GM12878 (cell line): Measurements from ENCODE around the gene LFNG. TPM values are rescaled to one million over a fixed set of nuclear protein-coding genes. Genes with fewer than 3 reads are reported as not detected.
"Not testable (repeated sequence)": the region's sequence is repeated elsewhere in the genome, so short reads cannot be mapped to it uniquely, and the experiment has no call there.

Experiments used
- ATAC-seq: fragments of 200-7000 bp; cut with Tn5 transposase; 3 replicates; pipeline ENCODE4 v1.9.1; 2020; ENCODE audit warnings: mild to moderate bottlenecking, moderate library complexity
- BruUV-seq: library from RNA; stranded (reverse); fragments of 400-500 nt; replicated peaks from 2 replicates; lab custom pipeline; 2021; lab: Mats Ljungman, UMichigan
- CTCF ChIA-PET: fragments of 300-600 bp; sonication (Branson Sonifier 250); formaldehyde crosslinking; extraction: SDS; loops from one replicate; lab custom pipeline; 2021; ENCODE audit warnings: inconsistent platforms; lab: Yijun Ruan, JAX
- POLR2A ChIA-PET: fragments of 350-600 bp; formaldehyde crosslinking; extraction: SDS; loops from one replicate; lab custom pipeline; 2021; ENCODE audit warnings: inconsistent platforms; lab: Charles Lee
- RAD21 ChIA-PET: fragments of 300-600 bp; sonication (Branson Sonifier 250); formaldehyde crosslinking; loops from one replicate; lab custom pipeline; 2023; ENCODE audit warnings: antibody characterized with exemption; ENCODE audit not compliant: unreplicated experiment; lab: Charles Lee
- SMC1A ChIA-PET: fragments of 300-600 bp; sonication (Branson Sonifier 250); formaldehyde crosslinking; loops from one replicate; lab custom pipeline; 2023; ENCODE audit not compliant: unreplicated experiment, uncharacterized antibody; lab: Charles Lee
- DNase-seq: peaks from one replicate; pipeline ENCODE4 v3.0.0-alpha.2; 2011; ENCODE audit warnings: low read depth, low spot score
- FAIRE-seq: peaks from 3 replicates; lab custom pipeline; 2011; peaks lifted over from hg19 to GRCh38; lab: Jason Lieb, UNC
- H2AFZ ChIP-seq: 2 replicates; pipeline ENCODE4 v1.6.0; 2011; ENCODE audit warnings: low read depth, low read length, control low read depth; ENCODE audit not compliant: control insufficient read depth
- H3K27ac ChIP-seq: 2 replicates; pipeline ENCODE4 v1.5.1; 2011; ENCODE audit warnings: control low read depth; ENCODE audit not compliant: control insufficient read depth, insufficient read depth
- H3K27me3 ChIP-seq, 2 experiments: replicated peaks in 1 of 2; 2 replicates each; pipeline versions ENCODE4 v1.6.0 to v1.6.1; 2011; ENCODE audit warnings: low read length in 1 of 2; ENCODE audit not compliant: control insufficient read depth in 2 of 2, insufficient read depth in 2 of 2
- H3K36me3 ChIP-seq, 2 experiments: 2 replicates each; pipeline ENCODE4 v1.5.1; 2011; ENCODE audit warnings: low read length in 1 of 2; ENCODE audit not compliant: control insufficient read depth in 2 of 2, insufficient read depth in 2 of 2
- H3K4me1 ChIP-seq: 2 replicates; pipeline ENCODE4 v1.6.1; 2011; ENCODE audit warnings: mild to moderate bottlenecking, low read length, moderate library complexity, mixed read lengths; ENCODE audit not compliant: control insufficient read depth, insufficient read depth
- H3K4me2 ChIP-seq: 2 replicates; pipeline ENCODE4 v1.6.0; 2011; ENCODE audit warnings: control low read depth; ENCODE audit not compliant: control insufficient read depth, insufficient read depth
- H3K4me3 ChIP-seq: fragments of 200-600 bp; sonication (generic); 2 replicates; pipeline ENCODE4 v1.5.1; 2016
- H3K79me2 ChIP-seq: 2 replicates; pipeline ENCODE4 v1.6.0; 2011; ENCODE audit warnings: low read length; ENCODE audit not compliant: control insufficient read depth, insufficient read depth
- H3K9ac ChIP-seq: 2 replicates; pipeline ENCODE4 v1.8.0; 2011; ENCODE audit warnings: low read length, control low read depth, mixed read lengths; ENCODE audit not compliant: control insufficient read depth, insufficient read depth
- H3K9me3 ChIP-seq: replicated peaks from 3 replicates; pipeline ENCODE4 v1.5.1; 2011; ENCODE audit warnings: mild to moderate bottlenecking, low read length; ENCODE audit not compliant: control insufficient read depth, insufficient read depth
- H4K20me1 ChIP-seq: 2 replicates; pipeline ENCODE4 v1.6.0; 2011; ENCODE audit not compliant: control insufficient read depth, insufficient read depth
- CREB1 ChIP-seq: IDR thresholded peaks from 2 replicates; pipeline ENCODE4 v1.6.1; 2012; ENCODE audit warnings: low read depth, mild to moderate bottlenecking, inconsistent platforms
- CREM ChIP-seq: IDR thresholded peaks from 2 replicates; pipeline ENCODE4 v1.6.1; 2014; ENCODE audit warnings: antibody characterized with exemption, low read depth
- EGR1 ChIP-seq, 2 experiments: IDR thresholded peaks; 1 replicate in 1 of 2; 2 replicates in 1 of 2; pipeline ENCODE4 v1.6.1; 2011 to 2012; ENCODE audit warnings: low read depth in 2 of 2, low read length in 2 of 2, borderline replicate concordance in 1 of 2, mild to moderate bottlenecking in 1 of 2, moderate library complexity in 1 of 2
- HDAC6 ChIP-seq: fragments of 200-600 bp; sonication (generic); IDR thresholded peaks from one replicate; pipeline ENCODE4 v1.8.0; 2017; ENCODE audit warnings: antibody characterized with exemption; ENCODE audit not compliant: unreplicated experiment
- IKZF1 ChIP-seq: fragments of 450-650 bp; conservative IDR thresholded peaks from 2 replicates; pipeline ENCODE4 v1.6.1; 2017; ENCODE audit warnings: antibody characterized with exemption, mild to moderate bottlenecking
- JUNB ChIP-seq: IDR thresholded peaks from 2 replicates; pipeline ENCODE4 v1.6.1; 2016; ENCODE audit warnings: antibody characterized with exemption, mild to moderate bottlenecking
- MTA3 ChIP-seq: IDR thresholded peaks from 2 replicates; pipeline ENCODE4 v1.6.1; 2012; ENCODE audit warnings: low read length, inconsistent platforms, borderline replicate concordance
- RUNX3 ChIP-seq: IDR thresholded peaks from 2 replicates; pipeline ENCODE4 v1.6.1; 2012; ENCODE audit warnings: low read length, inconsistent platforms
- SMARCA5 ChIP-seq: fragments of 450-650 bp; IDR thresholded peaks from 2 replicates; pipeline ENCODE4 v1.6.1; 2017; ENCODE audit warnings: mild to moderate bottlenecking
- SMC3 ChIP-seq: IDR thresholded peaks from 2 replicates; pipeline ENCODE4 v1.6.1; 2011; ENCODE audit warnings: low read length, improper control_type of control experiment, borderline replicate concordance
- YY1 ChIP-seq: IDR thresholded peaks from 2 replicates; pipeline ENCODE4 v1.6.1; 2011; ENCODE audit warnings: low read depth, mild to moderate bottlenecking, low read length
- ZNF274 ChIP-seq: IDR thresholded peaks from one replicate; pipeline ENCODE4 v1.8.0; 2011; ENCODE audit not compliant: insufficient read length, insufficient read depth
- ZNF384 ChIP-seq: IDR thresholded peaks from 2 replicates; pipeline ENCODE4 v1.6.1; 2012; ENCODE audit warnings: low read depth, mild to moderate bottlenecking, low read length, improper control_type of control experiment, borderline replicate concordance
- WGBS: methylation state at CpG from one replicate; pipeline ENCODE4 v1.1.6; 2016; ENCODE audit warnings: low lambda C conversion rate; ENCODE audit not compliant: insufficient replicate concordance, insufficient coverage; ENCODE audit errors: missing lambda C conversion rate; 5-methylcytosine and 5-hydroxymethylcytosine counted together
- in situ Hi-C: fragments of 300-500 bp; cut with MboI; formaldehyde crosslinking; loops from 9 replicates; pipeline ENCODE4 v1.14.3; 2018; ENCODE audit warnings: mixed read lengths
- intact Hi-C: fragments of 100-400 bp; cut with micrococcal nuclease; formaldehyde crosslinking; loops from one replicate; pipeline ENCODE4 v1.14.2; 2022; ENCODE audit not compliant: unreplicated experiment
- polyA plus RNA-seq, 11 experiments: library from polyadenylated mRNA; depleted of rRNA in 4 of 11; unstranded in 6 of 11; stranded (reverse) in 5 of 11; fragments of >200 nt; fragmentation: Nextera tagmentation in 4 of 11; fragmentation: Illumina TruSeq in 1 of 11; extraction: Ambion mirVana in 4 of 11; extraction: Trizol in 1 of 11; gene quantifications; 1 replicate in 1 of 11; 2 replicates in 10 of 11; pipeline versions ENCODE4 v1.2.1 to v1.2.3, GENCODE V29; 2011 to 2016; ENCODE audit warnings: inconsistent platforms in 2 of 11, missing spikeins in 2 of 11, low read depth in 1 of 11
- total RNA-seq, 4 experiments: library from RNA; depleted of rRNA in 3 of 4; stranded (reverse); fragments of >200 nt in 3 of 4; fragmentation: Illumina TruSeq in 1 of 4; extraction: Trizol in 1 of 4; gene quantifications; 2 replicates each; pipeline versions ENCODE4 v1.2.1 to v1.2.3, GENCODE V29; 2013 to 2021
- TF ChIP-seq, protein P1 (sequence below): fragments of 450-650 bp; IDR thresholded peaks from 2 replicates; pipeline ENCODE4 v1.6.1; 2017; ENCODE audit warnings: mild to moderate bottlenecking, moderate library complexity
- TF ChIP-seq, protein P2 (sequence below): fragments of 450-650 bp; conservative IDR thresholded peaks from 2 replicates; pipeline ENCODE4 v1.6.1; 2017; ENCODE audit warnings: mild to moderate bottlenecking, moderate library complexity

LFNG gene
- total and polyA plus RNA-seq, 10 of the 15 experiments (the other 5 are each of a cell fraction or from before 2014, with no cell fraction given): 0.09 to 0.68 (median 0.33) TPM; not detected in 2

GRCh38 chr7:2530071-2530987, 10.8 kb downstream of the LFNG start (continued):
- TF ChIP-seq, protein P1, sequence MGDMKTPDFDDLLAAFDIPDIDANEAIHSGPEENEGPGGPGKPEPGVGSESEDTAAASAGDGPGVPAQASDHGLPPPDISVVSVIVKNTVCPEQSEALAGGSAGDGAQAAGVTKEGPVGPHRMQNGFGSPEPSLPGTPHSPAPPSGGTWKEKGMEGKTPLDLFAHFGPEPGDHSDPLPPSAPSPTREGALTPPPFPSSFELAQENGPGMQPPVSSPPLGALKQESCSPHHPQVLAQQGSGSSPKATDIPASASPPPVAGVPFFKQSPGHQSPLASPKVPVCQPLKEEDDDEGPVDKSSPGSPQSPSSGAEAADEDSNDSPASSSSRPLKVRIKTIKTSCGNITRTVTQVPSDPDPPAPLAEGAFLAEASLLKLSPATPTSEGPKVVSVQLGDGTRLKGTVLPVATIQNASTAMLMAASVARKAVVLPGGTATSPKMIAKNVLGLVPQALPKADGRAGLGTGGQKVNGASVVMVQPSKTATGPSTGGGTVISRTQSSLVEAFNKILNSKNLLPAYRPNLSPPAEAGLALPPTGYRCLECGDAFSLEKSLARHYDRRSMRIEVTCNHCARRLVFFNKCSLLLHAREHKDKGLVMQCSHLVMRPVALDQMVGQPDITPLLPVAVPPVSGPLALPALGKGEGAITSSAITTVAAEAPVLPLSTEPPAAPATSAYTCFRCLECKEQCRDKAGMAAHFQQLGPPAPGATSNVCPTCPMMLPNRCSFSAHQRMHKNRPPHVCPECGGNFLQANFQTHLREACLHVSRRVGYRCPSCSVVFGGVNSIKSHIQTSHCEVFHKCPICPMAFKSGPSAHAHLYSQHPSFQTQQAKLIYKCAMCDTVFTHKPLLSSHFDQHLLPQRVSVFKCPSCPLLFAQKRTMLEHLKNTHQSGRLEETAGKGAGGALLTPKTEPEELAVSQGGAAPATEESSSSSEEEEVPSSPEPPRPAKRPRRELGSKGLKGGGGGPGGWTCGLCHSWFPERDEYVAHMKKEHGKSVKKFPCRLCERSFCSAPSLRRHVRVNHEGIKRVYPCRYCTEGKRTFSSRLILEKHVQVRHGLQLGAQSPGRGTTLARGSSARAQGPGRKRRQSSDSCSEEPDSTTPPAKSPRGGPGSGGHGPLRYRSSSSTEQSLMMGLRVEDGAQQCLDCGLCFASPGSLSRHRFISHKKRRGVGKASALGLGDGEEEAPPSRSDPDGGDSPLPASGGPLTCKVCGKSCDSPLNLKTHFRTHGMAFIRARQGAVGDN: no peak
- TF ChIP-seq SMARCA5 (peak; percentile 57; the same call in 1 of the 2 replicates), SMC3 (no peak), ZNF274 (no peak), RUNX3 (peak; percentile 25; the same call in 1 of the 2 replicates), CREB1 (no peak), EGR1 (IDR thresholded peaks at IDR 0.05; ENCODE audit: borderline replicate concordance in 1 of 2, low read depth in 2 of 2, low read length in 2 of 2) (peak in 1 of 2 experiments; percentile 51; a peak in 1 of 3 replicates), ZNF384 (no peak), CREM (peak; percentile 39; the same call in 1 of the 2 replicates), IKZF1 (peak; percentile 4), JUNB (peak; percentile 70), YY1 (no peak), HDAC6 (no peak), MTA3 (no peak)
- TF ChIP-seq, protein P2, sequence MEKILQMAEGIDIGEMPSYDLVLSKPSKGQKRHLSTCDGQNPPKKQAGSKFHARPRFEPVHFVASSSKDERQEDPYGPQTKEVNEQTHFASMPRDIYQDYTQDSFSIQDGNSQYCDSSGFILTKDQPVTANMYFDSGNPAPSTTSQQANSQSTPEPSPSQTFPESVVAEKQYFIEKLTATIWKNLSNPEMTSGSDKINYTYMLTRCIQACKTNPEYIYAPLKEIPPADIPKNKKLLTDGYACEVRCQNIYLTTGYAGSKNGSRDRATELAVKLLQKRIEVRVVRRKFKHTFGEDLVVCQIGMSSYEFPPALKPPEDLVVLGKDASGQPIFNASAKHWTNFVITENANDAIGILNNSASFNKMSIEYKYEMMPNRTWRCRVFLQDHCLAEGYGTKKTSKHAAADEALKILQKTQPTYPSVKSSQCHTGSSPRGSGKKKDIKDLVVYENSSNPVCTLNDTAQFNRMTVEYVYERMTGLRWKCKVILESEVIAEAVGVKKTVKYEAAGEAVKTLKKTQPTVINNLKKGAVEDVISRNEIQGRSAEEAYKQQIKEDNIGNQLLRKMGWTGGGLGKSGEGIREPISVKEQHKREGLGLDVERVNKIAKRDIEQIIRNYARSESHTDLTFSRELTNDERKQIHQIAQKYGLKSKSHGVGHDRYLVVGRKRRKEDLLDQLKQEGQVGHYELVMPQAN: no peak

- Histone ChIP-seq H3K9ac (peak overlapping the region; percentile 16; the same call in 1 of the 2 replicates), H3K4me1 (peaks cover 29% of the 10 kb centered on the region), H3K4me2 (peak overlapping the region; percentile 82; the same call in 1 of the 2 replicates), H2AFZ (peak overlapping the region; percentile 73), H3K27ac (peak overlapping the region; percentile 50; the same call in 1 of the 2 replicates)
- SMC1A ChIA-PET: interaction anchor here (1.7 to 2.8 kb wide), 2 partner anchors 20 to 36 kb away, joined by 7 to 8 read pairs; no protein-coding TSS in a partner anchor
- intact Hi-C loops, FAIRE-seq, in situ Hi-C loops, CTCF ChIA-PET, H3K4me3 ChIP-seq, H3K36me3 ChIP-seq, BruUV-seq, RAD21 ChIA-PET, H3K79me2 ChIP-seq, H3K27me3 ChIP-seq, DNase-seq, H3K9me3 ChIP-seq, ATAC-seq, H4K20me1 ChIP-seq: not testable (repeated sequence)
- WGBS: 88% methylated on average over 21 of the region's 43 CpGs
- POLR2A ChIA-PET: interaction anchor here (0.5 to 2.3 kb wide), 3 partner anchors 10 to 90 kb away, joined by 3 to 8 read pairs (median 3); no protein-coding TSS in a partner anchor
Observed at GRCh38 chr7:2530994-2531795, 11.6 kb downstream of the LFNG start.
